Right hindlimb (tissue), 1 donor: ENCODE results near the gene FARP1.

Source experiments
- DNase-seq: peaks from one replicate; pipeline ENCODE4 v3.0.0-alpha.2; 2018

Gene FARP1

GRCh38 chr13:98141509-98142379 lies 1.1 kb upstream of the FARP1 start:
- DNase-seq: no peak

- peak; percentile 80 for DNase-seq
Observed at GRCh38 chr13:98143157-98143553, 261 bp downstream of the FARP1 start.

DNA sequence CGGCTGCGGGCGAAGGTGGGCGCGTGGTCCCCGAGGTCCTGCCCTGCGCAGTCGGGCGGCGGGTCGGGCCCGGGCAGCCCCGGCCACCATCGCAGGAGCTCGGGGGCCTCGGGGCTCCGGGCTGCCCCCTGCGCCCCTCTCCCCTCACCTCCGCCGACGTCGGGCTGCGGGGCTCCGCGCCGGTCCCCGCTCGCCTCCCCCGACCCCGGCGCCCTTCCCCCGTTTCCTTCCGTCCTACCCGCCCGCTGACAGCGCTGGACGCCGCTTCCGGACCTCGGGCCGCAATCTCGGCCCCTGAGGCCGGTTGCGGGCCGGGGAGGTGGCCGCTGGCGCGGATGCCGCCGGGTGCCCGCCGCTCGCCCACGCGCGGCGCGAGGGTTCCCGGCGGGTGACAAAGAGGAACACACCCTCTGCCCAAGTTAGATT lies 720 bp downstream of the FARP1 start:
- DNase-seq: peak; percentile 29

- peak; percentile 66 for DNase-seq
Observed at GRCh38 chr13:98144027-98144741, 1.3 kb downstream of the FARP1 start.

DNA sequence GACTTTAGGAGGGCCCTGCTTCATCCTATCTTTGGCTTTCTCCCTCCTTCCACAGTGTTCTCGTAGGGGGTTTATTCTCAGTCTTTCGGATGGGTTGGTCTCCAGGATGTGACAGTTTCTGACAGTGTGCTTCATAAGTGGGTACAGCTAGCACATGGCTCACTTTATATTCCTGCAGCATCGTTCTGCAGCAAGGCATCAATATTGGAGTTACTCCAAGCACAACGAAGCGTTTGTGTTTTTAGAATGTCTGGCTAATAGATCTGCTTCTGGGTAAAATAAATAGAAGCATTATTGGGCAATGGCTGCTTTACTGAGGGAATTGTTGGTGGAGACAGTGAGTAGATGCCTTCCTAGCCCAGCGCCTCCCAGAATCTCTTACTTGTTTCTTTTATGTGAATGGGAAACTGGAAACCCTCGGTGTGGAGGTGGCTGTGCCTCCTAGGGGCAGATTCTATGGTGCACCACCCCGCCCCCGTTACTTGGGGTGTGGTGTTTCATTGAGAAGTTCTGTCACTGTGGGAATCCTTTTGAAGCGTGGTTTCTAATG lies 2.0 kb downstream of the FARP1 start:
- no peak for DNase-seq

- DNase-seq: no peak
Observed at GRCh38 chr13:98147521-98147920, 4.6 kb downstream of the FARP1 start.

GRCh38 chr13:98150832-98151479 lies 8.1 kb downstream of the FARP1 start:
- no peak for DNase-seq

DNA sequence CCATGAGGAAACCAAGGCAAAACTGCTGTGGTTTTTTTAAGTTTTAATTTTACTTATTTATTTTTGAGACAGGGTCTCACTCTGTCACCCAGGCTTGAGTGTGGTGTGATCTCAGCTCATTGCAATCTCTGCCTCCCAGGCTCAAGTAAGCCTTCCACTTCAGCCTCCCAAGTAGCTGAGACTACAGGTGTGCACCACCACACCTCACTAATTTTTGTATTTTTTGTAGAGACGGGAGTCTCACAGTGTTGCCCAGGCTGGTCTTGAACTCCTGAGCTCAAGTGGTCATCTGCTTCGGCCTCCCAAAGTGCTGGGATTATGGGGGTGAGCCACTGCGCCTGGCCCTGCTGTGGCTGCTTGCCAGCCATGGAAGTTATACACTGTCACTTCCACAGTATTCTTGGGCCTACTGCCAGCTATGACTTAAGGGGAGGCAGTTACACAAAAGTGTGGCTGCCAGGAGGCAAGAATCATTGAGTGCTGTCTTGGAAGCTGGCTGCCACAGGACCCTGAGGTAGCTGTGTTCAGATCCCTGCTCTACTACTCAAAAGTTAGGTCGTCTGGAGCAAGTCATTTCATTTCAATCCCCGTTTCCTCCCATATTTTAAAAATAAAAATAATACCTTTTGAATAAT lies 12.7 kb downstream of the FARP1 start:
- DNase-seq: peak; percentile 40

- no peak for DNase-seq
Observed at GRCh38 chr13:98156259-98156658, 13.4 kb downstream of the FARP1 start.

- DNase-seq: no peak
Observed at GRCh38 chr13:98157188-98157587, 14.3 kb downstream of the FARP1 start.

DNA sequence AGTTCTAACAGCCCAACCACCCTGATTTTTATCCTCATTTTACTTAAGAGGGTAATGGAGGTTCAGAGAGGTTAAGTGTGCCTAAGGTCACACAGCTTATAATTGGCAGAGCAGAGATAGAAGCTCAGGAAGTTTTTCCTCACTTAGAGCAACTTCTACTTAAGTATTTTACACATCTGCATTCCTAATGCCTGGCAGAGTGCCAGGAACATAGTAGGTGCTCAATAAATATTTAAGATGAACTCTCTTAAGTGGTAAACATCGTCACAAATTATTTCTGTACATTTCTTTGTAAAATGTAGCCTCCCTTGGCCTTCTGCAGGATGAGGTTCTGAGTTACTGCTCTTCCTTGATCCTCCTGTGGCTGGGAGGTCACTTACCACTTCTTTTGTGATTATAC lies 14.7 kb downstream of the FARP1 start:
- no peak for DNase-seq

- peak; percentile 61 for DNase-seq
Observed at GRCh38 chr13:98158172-98158899, 15.4 kb downstream of the FARP1 start.

- no peak for DNase-seq
Observed at GRCh38 chr13:98162935-98163334, 20.0 kb downstream of the FARP1 start.

- no peak for DNase-seq
Observed at GRCh38 chr13:98169331-98169730, 26.4 kb downstream of the FARP1 start.

- peak; percentile 64 for DNase-seq
Observed at GRCh38 chr13:98171900-98172589, 29.2 kb downstream of the FARP1 start.

DNA sequence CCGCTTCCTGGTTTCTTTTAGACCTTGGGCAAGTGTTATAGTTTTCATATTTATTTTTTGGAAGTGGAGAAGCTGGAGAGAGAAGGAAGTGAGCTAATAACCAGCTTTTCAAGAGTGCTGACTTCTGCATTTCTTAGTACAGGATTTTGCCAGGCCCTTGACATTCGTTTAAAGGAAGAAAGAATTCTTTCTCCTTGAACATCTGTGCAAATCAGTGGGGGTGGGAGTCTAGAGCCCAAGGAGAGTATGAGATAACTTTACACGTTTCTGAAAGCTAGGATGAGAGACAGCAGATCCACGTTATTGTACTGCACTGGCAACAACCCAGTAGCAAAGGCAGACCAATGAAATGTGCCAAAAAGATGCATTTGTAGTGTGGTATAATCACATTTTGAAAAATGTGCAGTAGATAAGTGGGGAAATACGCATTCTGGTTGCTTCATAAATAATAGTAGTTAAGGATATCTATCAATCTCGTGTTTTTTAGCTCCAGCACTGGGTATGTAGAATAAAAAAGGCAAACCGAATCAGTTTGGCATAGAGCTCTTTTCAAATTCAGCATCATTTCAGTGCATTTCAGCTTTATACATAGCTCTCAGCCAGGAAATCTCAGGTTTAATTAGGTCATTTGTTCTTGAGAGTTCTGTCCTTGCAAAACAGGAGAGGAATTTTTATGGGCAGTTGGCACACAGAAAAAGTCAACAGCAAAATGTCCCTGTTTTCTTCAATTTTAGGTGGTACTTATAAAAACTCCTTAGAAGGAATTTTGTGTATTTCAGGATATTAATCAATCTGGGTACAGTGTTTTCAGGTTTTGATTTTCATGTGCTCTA lies 29.9 kb downstream of the FARP1 start:
- no peak for DNase-seq

GRCh38 chr13:98173431-98174152 lies 30.7 kb downstream of the FARP1 start:
- no peak for DNase-seq

DNA sequence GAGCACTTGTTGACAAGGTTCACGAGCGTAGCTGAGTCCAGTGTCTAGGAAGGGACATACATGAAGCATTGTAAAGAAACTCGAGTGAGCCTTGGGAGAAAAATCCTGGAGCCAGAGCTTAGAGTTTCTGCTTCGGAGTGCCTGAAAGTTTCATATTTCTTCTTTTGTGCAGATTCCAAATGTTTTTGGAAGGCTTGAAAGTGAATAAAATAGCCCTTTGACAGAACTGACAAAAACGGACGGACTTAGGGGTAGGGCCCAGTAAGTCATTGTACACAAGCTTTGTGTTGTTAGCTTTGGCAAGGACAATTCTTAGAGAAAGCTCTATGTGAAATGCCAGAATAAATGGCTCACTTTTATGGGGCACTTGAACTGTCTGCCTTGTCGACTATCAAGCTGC lies 31.4 kb downstream of the FARP1 start:
- DNase-seq: no peak

GRCh38 chr13:98175043-98175442 lies 32.1 kb downstream of the FARP1 start:
- no peak for DNase-seq

DNA sequence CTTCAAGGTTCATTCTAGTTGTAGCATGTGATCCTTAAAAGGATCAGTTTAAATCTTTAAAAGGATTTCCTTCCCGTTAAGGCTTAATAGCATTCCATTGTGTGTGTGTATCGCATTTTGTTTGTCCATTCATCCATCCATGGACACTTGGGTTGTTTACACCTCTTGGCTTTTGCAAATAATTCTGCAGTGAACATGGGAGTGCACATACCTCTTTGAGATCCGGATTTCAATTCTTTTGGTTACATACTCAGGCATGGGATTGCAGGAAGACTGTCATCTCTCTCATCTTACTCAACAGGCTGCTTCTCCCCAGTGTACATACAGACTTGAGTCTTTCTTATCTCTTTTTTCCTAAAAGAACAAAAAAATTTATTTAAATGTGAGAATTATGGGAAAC lies 32.9 kb downstream of the FARP1 start:
- DNase-seq: no peak
